Peyer's patch (tissue), 4 donors: ENCODE data around the gene NDUFS2.

Source experiments
- CTCF ChIP-seq, 6 experiments: fragments of 450-650 bp in 4 of 6; fragments of 200-600 bp in 2 of 6; sonication (generic) in 1 of 6; IDR thresholded peaks; one replicate each; pipeline ENCODE4 v1.5.1; 2017 to 2019; ENCODE audit warnings: antibody characterized with exemption in 6 of 6, mild to moderate bottlenecking in 3 of 6, moderate library complexity in 1 of 6
- POLR2A ChIP-seq, 2 donors: fragments of 450-650 bp; IDR thresholded peaks; one replicate each; pipeline ENCODE4 v1.5.1; 2017; ENCODE audit warnings: antibody characterized with exemption in 2 of 2, mild to moderate bottlenecking in 2 of 2, moderate library complexity in 2 of 2

- no peak for TF ChIP-seq POLR2A (IDR thresholded peaks at IDR 0.05)
- TF ChIP-seq CTCF (IDR thresholded peaks at IDR 0.05) = no peak
Measured at GRCh38 chr1:161200992-161201835, 953 bp upstream of the NDUFS2 start.
